ENCODE measurements around the gene MAP3K4. TPM values are rescaled to one million over a fixed set of nuclear protein-coding genes. Genes with fewer than 3 reads are reported as not detected.

MAP3K4 gene
- total and polyA plus RNA-seq, 2 of the 8 experiments (the other 6 are each of a cell fraction or from before 2014, with no cell fraction given), result 16.6 to 51.6 TPM

GRCh38 chr6:161107779-161108730 lies 116.5 kb downstream of the MAP3K4 start:
- no peak overlapping the region for H4K8ac ChIP-seq (ENCODE audit: extremely low read depth, insufficient read depth, low read length)
- H3K27ac ChIP-seq (ENCODE audit: low read depth, low read length), result no peak overlapping the region
- H3K27me3 ChIP-seq (replicated peaks in 1 of 4; ENCODE audit: control insufficient read depth in 3 of 4, extremely low read depth in 1 of 4, insufficient read depth in 3 of 4, low read length in 3 of 4), result no peaks in the 10 kb centered on the region
- CTCF ChIA-PET (ENCODE audit: partially characterized antibody), result interaction anchor here (1.0 kb wide), 2 partner anchors 263 to 266 kb away, joined by 3 read pairs; no protein-coding TSS in a partner anchor
- H3K18ac ChIP-seq (ENCODE audit: extremely low read depth, low read length), result no peak overlapping the region
- H2BK120ac ChIP-seq (replicated peaks; ENCODE audit: low read depth, low read length), result no peak overlapping the region
- POLR2A ChIA-PET (ENCODE audit: partially characterized antibody), result interaction anchor here (1.1 kb wide), 1 partner anchor 23 kb away, joined by 3 read pairs; no protein-coding TSS in a partner anchor
- H4K5ac ChIP-seq (ENCODE audit: insufficient read length, low read depth, low read length), result no peak overlapping the region
- no peak overlapping the region for H3K14ac ChIP-seq (ENCODE audit: insufficient read length)
- H3K36me3 ChIP-seq (ENCODE audit: control insufficient read depth in 2 of 4, insufficient read depth in 4 of 4, low read length in 3 of 4), result peaks cover 19 to 64% (median 53%) of the 10 kb centered on the region in 4 experiments
- no peak overlapping the region for H2AK5ac ChIP-seq (ENCODE audit: low read depth, low read length)
- H3K79me2 ChIP-seq (ENCODE audit: control insufficient read depth in 1 of 2, insufficient read depth in 2 of 2, low read length in 2 of 2), result no peaks in the 10 kb centered on the region
- no peaks in the 10 kb centered on the region for H3K23me2 ChIP-seq (ENCODE audit: low read depth, low read length)
- H2BK15ac ChIP-seq (ENCODE audit: low read length), result no peak overlapping the region
- TF ChIP-seq POU5F1 (IDR thresholded peaks at IDR 0.05; ENCODE audit: low read depth, low read length) (no peak), EGR1 (IDR thresholded peaks at IDR 0.05; ENCODE audit: borderline replicate concordance, low read depth, low read length) (no peak), ATF2 (IDR thresholded peaks at IDR 0.05; ENCODE audit: low read length) (no peak), TBP (IDR thresholded peaks at IDR 0.05; ENCODE audit: low read depth, low read length) (no peak), CBX8 (IDR thresholded peaks at IDR 0.05; ENCODE audit: borderline replicate concordance, low read depth, low read length) (no peak), CHD2 (IDR thresholded peaks at IDR 0.05; ENCODE audit: low read length) (no peak), SP1 (IDR thresholded peaks at IDR 0.05; ENCODE audit: low read depth, low read length) (no peak), HDAC2 (IDR thresholded peaks at IDR 0.05; ENCODE audit: borderline replicate concordance in 1 of 2, low read depth in 2 of 2, low read length in 2 of 2) (no peak), BACH1 (IDR thresholded peaks at IDR 0.05; ENCODE audit: low read length) (no peak), CHD1 (IDR thresholded peaks at IDR 0.05; ENCODE audit: low read depth, low read length) (no peak), TCF12 (IDR thresholded peaks at IDR 0.05; ENCODE audit: low read depth, low read length) (no peak)
- FAIRE-seq (no peak), DNase-seq (ENCODE audit: low read depth in 1 of 2, low spot score in 2 of 2) (no peak)
- H3K4me3 ChIP-seq (ENCODE audit: extremely low read depth in 1 of 4, insufficient read depth in 2 of 4, low read depth in 3 of 4, low read length in 4 of 4), result no peak overlapping the region
- H3K23ac ChIP-seq (ENCODE audit: insufficient read length), result no peak overlapping the region
- no peak overlapping the region for H2AFZ ChIP-seq (ENCODE audit: low read length)
- H3K9me3 ChIP-seq (ENCODE audit: insufficient read depth in 2 of 2, low read depth in 1 of 2, low read length in 1 of 2), result no peaks in the 10 kb centered on the region
- H2BK20ac ChIP-seq (ENCODE audit: low read length), result no peak overlapping the region
- no peak overlapping the region for H3K4me2 ChIP-seq (ENCODE audit: insufficient read depth in 1 of 2, low read depth in 2 of 2, low read length in 2 of 2)
- no peaks in the 10 kb centered on the region for H3K4me1 ChIP-seq (replicated peaks in 1 of 4; ENCODE audit: control insufficient read depth in 3 of 4, insufficient read depth in 4 of 4, low read length in 3 of 4)
- no peak overlapping the region for H2BK5ac ChIP-seq (ENCODE audit: low read depth, low read length)
- H4K91ac ChIP-seq (replicated peaks; ENCODE audit: insufficient read length, low read length), result no peak overlapping the region
- WGBS, 2 experiments (ENCODE audit: extremely low coverage in 1 of 2, insufficient coverage in 1 of 2, insufficient read length in 1 of 2, insufficient replicate concordance in 2 of 2, low coverage in 1 of 2, low lambda C conversion rate in 2 of 2, missing lambda C conversion rate in 1 of 2), result 88% methylated on average over 21 of the region's 23 CpGs; no CpG with 5 or more reads in 1 of the 2 experiments
- H3K79me1 ChIP-seq (ENCODE audit: low read depth, low read length), result no peaks in the 10 kb centered on the region
- no peaks in the 10 kb centered on the region for H4K20me1 ChIP-seq (replicated peaks in 1 of 2; ENCODE audit: control insufficient read depth in 1 of 2, insufficient read depth in 2 of 2, low read length in 2 of 2)
- no peak overlapping the region for H3K56ac ChIP-seq (replicated peaks; ENCODE audit: insufficient read length, low read depth, low read length)
- no peak overlapping the region; a peak in 1 of 7 replicates for H3K9ac ChIP-seq (replicated peaks in 1 of 4; ENCODE audit: extremely low read depth in 1 of 4, low read depth in 3 of 4, low read length in 3 of 4)
- H2BK12ac ChIP-seq (ENCODE audit: low read depth, low read length), result no peak overlapping the region
- no peak overlapping the region for H3K4ac ChIP-seq (replicated peaks; ENCODE audit: insufficient read length, low read depth, low read length)
